NT2/D1 (cell line): Measurements from ENCODE around the gene PTPRG.
"Not testable (repeated sequence)": the region's sequence is repeated elsewhere in the genome, so short reads cannot be mapped to it uniquely, and the experiment has no call there.

Experiments
- DNase-seq: peaks from one replicate; pipeline ENCODE4 v3.0.0-alpha.2; 2011; ENCODE audit warnings: low read depth, low spot score
- H3K27me3 ChIP-seq: 2 replicates; pipeline ENCODE4 v1.6.0; 2011; ENCODE audit warnings: mild to moderate bottlenecking; ENCODE audit not compliant: insufficient read length, insufficient read depth
- H3K36me3 ChIP-seq: 2 replicates; pipeline ENCODE4 v1.6.1; 2011; ENCODE audit warnings: mild to moderate bottlenecking, low read length, mixed read lengths; ENCODE audit not compliant: insufficient read depth, insufficient read length
- H3K4me1 ChIP-seq: 2 replicates; pipeline ENCODE4 v1.5.1; 2011; ENCODE audit not compliant: insufficient read depth, insufficient read length
- H3K4me3 ChIP-seq: 2 replicates; pipeline ENCODE4 v1.5.1; 2011; ENCODE audit warnings: low read depth; ENCODE audit not compliant: insufficient read length
- H3K9ac ChIP-seq: 2 replicates; pipeline ENCODE4 v1.6.0; 2011; ENCODE audit warnings: low read depth; ENCODE audit not compliant: insufficient read length
- H3K9me3 ChIP-seq: 2 replicates; pipeline ENCODE4 v1.5.1; 2011; ENCODE audit warnings: mild to moderate bottlenecking, low read length; ENCODE audit not compliant: insufficient read depth
- SUZ12 ChIP-seq: IDR thresholded peaks from 2 replicates; pipeline ENCODE4 v1.6.1; 2011; ENCODE audit not compliant: insufficient read length, insufficient read depth; ENCODE audit errors: extremely low read depth
- YY1 ChIP-seq: IDR thresholded peaks from 2 replicates; pipeline ENCODE4 v1.6.1; 2011; ENCODE audit not compliant: insufficient read length, insufficient read depth
- ZNF274 ChIP-seq: IDR thresholded peaks from 2 replicates; pipeline ENCODE4 v1.6.1; 2011; ENCODE audit warnings: mild to moderate bottlenecking, low read depth, low read length

PTPRG gene

GRCh38 chr3:62027796-62028195 is 466.4 kb downstream of the PTPRG start:
- no peaks in the 10 kb centered on the region for H3K36me3 ChIP-seq
- no peak for DNase-seq
- no peak overlapping the region for H3K9ac ChIP-seq
- H3K4me3 ChIP-seq, result no peak overlapping the region
- H3K4me1 ChIP-seq, result no peaks in the 10 kb centered on the region
- no peaks in the 10 kb centered on the region for H3K9me3 ChIP-seq
- TF ChIP-seq SUZ12 (no peak), YY1 (no peak), ZNF274 (no peak)
- no peaks in the 10 kb centered on the region for H3K27me3 ChIP-seq

DNA sequence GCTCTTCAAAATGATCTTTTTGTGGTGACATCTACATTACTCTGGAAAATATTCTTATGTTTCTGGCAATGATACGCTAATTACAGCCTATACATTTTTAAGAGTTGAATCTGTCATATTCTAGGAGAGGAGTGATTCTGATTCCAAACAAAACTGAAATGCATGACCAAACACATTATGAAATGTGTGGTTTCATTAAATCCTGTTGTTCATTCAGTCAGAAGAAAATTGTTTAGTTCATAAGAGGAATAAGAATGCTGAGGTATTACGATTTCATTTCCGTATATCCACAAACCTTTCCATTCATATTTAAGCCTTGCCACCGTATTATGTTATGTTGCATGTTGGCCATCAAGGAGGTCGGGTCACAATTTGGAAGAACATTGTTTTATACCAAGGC is 466.9 kb downstream of the PTPRG start:
- H3K4me3 ChIP-seq, result no peak overlapping the region
- H3K9me3 ChIP-seq, result no peaks in the 10 kb centered on the region
- H3K27me3 ChIP-seq, result no peaks in the 10 kb centered on the region
- no peak for TF ChIP-seq YY1
- TF ChIP-seq ZNF274, result no peak
- no peak for TF ChIP-seq SUZ12
- H3K4me1 ChIP-seq, result no peaks in the 10 kb centered on the region
- no peaks in the 10 kb centered on the region for H3K36me3 ChIP-seq
- DNase-seq, result no peak
- no peak overlapping the region for H3K9ac ChIP-seq

DNA sequence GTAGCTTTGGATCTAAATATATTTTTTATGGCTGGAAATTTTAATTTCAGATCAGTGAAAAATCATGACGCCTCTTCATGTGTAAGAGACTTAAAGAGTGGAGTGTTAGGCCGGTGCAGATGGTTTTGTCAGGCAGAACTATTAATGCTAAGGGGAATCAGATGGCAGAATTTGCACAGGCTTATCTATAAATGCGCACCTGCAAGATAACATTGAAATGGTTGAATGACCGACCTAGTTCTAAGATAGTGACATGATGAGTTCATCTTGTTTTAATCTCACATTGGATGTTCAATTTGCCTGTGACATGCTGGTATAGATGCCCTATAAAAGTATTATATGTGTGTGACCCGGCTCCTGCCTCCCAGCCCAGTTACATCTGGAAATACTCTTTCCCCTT is 471.4 kb downstream of the PTPRG start:
- Histone ChIP-seq H3K27me3 (no peaks in the 10 kb centered on the region), H3K9me3 (no peaks in the 10 kb centered on the region), H3K4me1 (no peaks in the 10 kb centered on the region), H3K9ac (no peak overlapping the region), H3K36me3 (no peaks in the 10 kb centered on the region), H3K4me3 (no peak overlapping the region)
- TF ChIP-seq SUZ12, result no peak
- no peak for TF ChIP-seq ZNF274
- TF ChIP-seq YY1, result no peak
- no peak for DNase-seq

GRCh38 chr3:62035402-62036057 is 474.2 kb downstream of the PTPRG start:
- Histone ChIP-seq H3K4me1 (no peaks in the 10 kb centered on the region), H3K9ac (no peak overlapping the region), H3K9me3 (no peaks in the 10 kb centered on the region), H3K36me3 (no peaks in the 10 kb centered on the region), H3K4me3 (no peak overlapping the region), H3K27me3 (no peaks in the 10 kb centered on the region)
- TF ChIP-seq ZNF274, result no peak
- TF ChIP-seq SUZ12, result no peak
- TF ChIP-seq YY1, result no peak
- DNase-seq, result no peak

- Histone ChIP-seq H3K27me3 (no peaks in the 10 kb centered on the region), H3K4me1 (no peaks in the 10 kb centered on the region), H3K4me3 (no peak overlapping the region), H3K9ac (no peak overlapping the region), H3K9me3 (no peaks in the 10 kb centered on the region), H3K36me3 (no peaks in the 10 kb centered on the region)
- no peak for DNase-seq
- TF ChIP-seq SUZ12 (no peak), ZNF274 (no peak), YY1 (no peak)
Measured at GRCh38 chr3:62036726-62037125, 475.4 kb downstream of the PTPRG start.

GRCh38 chr3:62038798-62039197 is 477.4 kb downstream of the PTPRG start:
- H3K36me3 ChIP-seq, H3K9me3 ChIP-seq, H3K4me1 ChIP-seq, H3K4me3 ChIP-seq, H3K27me3 ChIP-seq, H3K9ac ChIP-seq, DNase-seq: not testable (repeated sequence)

DNA sequence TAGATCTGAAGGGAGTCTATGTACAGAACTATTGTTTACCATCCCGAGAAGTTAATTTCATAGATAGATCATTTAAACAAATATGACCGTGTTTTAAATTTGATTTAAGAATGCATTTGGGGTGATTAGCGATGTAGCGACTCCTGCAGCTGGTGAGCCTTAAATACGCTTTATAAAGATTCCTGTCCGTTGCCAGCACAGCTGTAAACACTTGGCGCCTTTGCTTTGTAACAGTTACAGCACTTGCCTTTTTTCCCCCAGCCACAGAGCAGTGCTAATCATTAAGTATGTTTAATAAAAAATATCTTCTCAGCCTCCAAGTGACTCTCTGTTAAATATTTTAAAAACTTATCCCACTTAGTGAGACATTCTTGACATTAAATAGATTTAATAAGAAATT is 478.2 kb downstream of the PTPRG start:
- H3K4me1 ChIP-seq, result no peaks in the 10 kb centered on the region
- H3K27me3 ChIP-seq, result no peaks in the 10 kb centered on the region
- TF ChIP-seq SUZ12 (no peak), ZNF274 (no peak)
- H3K9me3 ChIP-seq, result no peaks in the 10 kb centered on the region
- no peak overlapping the region for H3K9ac ChIP-seq
- no peak overlapping the region for H3K4me3 ChIP-seq
- no peak for DNase-seq
- no peaks in the 10 kb centered on the region for H3K36me3 ChIP-seq

GRCh38 chr3:62041681-62042080 is 480.3 kb downstream of the PTPRG start:
- TF ChIP-seq ZNF274, result no peak
- TF ChIP-seq YY1, result no peak
- no peak for TF ChIP-seq SUZ12
- Histone ChIP-seq H3K27me3 (no peaks in the 10 kb centered on the region), H3K9ac (no peak overlapping the region), H3K4me1 (no peaks in the 10 kb centered on the region), H3K36me3 (no peaks in the 10 kb centered on the region), H3K9me3 (no peaks in the 10 kb centered on the region), H3K4me3 (no peak overlapping the region)
- DNase-seq, result no peak
